SK-N-SH treated with all-trans-retinoic acid at 6 μM for 48 hours (cell line): ENCODE measurements around the gene TOP1.

Experiments used
- ARNTL ChIP-seq: fragments of 450-650 bp; formaldehyde crosslinking; IDR thresholded peaks from 2 replicates; pipeline ENCODE4 v1.5.0; 2020; ENCODE audit warnings: low read depth, mild to moderate bottlenecking, moderate library complexity, borderline replicate concordance
- OSR1 ChIP-seq: fragments of 250-450 bp; sonication (Bioruptor Pico); IDR thresholded peaks from 2 replicates; pipeline ENCODE4 v1.8.0; 2022; ENCODE audit warnings: moderate library complexity, mild to moderate bottlenecking, inconsistent platforms
- POU6F1 ChIP-seq: fragments of 250-450 bp; sonication (Bioruptor Pico); IDR thresholded peaks from 2 replicates; pipeline ENCODE4 v1.8.0; 2021; ENCODE audit warnings: low read depth, mild to moderate bottlenecking, moderate library complexity, borderline replicate concordance
- RARB ChIP-seq: fragments of 250-450 bp; sonication (Bioruptor Pico); IDR thresholded peaks from 2 replicates; pipeline ENCODE4 v1.8.0; 2021; ENCODE audit warnings: mild to moderate bottlenecking, moderate library complexity
- ZNF8 ChIP-seq: fragments of 450-650 bp; formaldehyde crosslinking; IDR thresholded peaks from 2 replicates; pipeline ENCODE4 v1.5.0; 2020; ENCODE audit warnings: mild to moderate bottlenecking, moderate library complexity
- TF ChIP-seq, protein P1 (sequence below): fragments of 250-450 bp; sonication (Bioruptor Pico); IDR thresholded peaks from 2 replicates; pipeline ENCODE4 v1.5.1; 2021; ENCODE audit warnings: mild to moderate bottlenecking, moderate library complexity
- TF ChIP-seq, protein P2 (sequence below): fragments of 250-450 bp; sonication (Bioruptor Pico); IDR thresholded peaks from 2 replicates; pipeline ENCODE4 v1.8.0; 2020; ENCODE audit warnings: mild to moderate bottlenecking, moderate library complexity, borderline replicate concordance

DNA sequence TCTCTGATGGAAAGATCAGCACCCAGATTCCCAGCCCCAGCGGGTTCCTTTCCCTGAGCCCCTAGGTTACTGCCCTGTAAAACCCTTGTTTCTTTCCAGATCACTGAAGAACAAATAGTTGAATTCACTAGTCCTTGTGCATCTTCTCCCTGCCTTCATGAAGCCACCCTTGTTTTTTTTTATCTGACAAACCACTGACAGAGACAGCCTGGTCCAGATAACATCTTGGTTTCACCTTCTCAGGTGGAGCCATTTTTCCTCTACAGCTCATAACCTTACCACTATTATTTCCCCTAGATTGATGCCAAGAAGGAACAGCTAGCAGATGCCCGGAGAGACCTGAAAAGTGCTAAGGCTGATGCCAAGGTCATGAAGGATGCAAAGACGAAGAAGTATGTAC, 92.8 kb downstream of the TOP1 start:
- TF ChIP-seq ARNTL (CRISPR knock-in tag) (no peak), ZNF8 (no peak), OSR1 (CRISPR knock-in tag) (no peak), RARB (CRISPR knock-in tag) (no peak), POU6F1 (CRISPR knock-in tag) (no peak)
- TF ChIP-seq, protein P1, sequence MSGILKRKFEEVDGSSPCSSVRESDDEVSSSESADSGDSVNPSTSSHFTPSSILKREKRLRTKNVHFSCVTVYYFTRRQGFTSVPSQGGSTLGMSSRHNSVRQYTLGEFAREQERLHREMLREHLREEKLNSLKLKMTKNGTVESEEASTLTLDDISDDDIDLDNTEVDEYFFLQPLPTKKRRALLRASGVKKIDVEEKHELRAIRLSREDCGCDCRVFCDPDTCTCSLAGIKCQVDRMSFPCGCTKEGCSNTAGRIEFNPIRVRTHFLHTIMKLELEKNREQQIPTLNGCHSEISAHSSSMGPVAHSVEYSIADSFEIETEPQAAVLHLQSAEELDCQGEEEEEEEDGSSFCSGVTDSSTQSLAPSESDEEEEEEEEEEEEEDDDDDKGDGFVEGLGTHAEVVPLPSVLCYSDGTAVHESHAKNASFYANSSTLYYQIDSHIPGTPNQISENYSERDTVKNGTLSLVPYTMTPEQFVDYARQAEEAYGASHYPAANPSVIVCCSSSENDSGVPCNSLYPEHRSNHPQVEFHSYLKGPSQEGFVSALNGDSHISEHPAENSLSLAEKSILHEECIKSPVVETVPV (CRISPR knock-in tag), result no peak
- TF ChIP-seq, protein P2, sequence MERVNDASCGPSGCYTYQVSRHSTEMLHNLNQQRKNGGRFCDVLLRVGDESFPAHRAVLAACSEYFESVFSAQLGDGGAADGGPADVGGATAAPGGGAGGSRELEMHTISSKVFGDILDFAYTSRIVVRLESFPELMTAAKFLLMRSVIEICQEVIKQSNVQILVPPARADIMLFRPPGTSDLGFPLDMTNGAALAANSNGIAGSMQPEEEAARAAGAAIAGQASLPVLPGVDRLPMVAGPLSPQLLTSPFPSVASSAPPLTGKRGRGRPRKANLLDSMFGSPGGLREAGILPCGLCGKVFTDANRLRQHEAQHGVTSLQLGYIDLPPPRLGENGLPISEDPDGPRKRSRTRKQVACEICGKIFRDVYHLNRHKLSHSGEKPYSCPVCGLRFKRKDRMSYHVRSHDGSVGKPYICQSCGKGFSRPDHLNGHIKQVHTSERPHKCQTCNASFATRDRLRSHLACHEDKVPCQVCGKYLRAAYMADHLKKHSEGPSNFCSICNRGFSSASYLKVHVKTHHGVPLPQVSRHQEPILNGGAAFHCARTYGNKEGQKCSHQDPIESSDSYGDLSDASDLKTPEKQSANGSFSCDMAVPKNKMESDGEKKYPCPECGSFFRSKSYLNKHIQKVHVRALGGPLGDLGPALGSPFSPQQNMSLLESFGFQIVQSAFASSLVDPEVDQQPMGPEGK (CRISPR knock-in tag), result no peak
